ENCODE measurements around the gene ZNF83. TPM values are rescaled to one million over a fixed set of nuclear protein-coding genes. Genes with fewer than 3 reads are reported as not detected.
A peak's percentile ranks its signal among the peaks of the same experiment; 100 is the strongest.

Gene ZNF83
- polyA plus RNA-seq, 12 donors = 26.8 to 107 (median 43.4) TPM; not detected in 1

DNA sequence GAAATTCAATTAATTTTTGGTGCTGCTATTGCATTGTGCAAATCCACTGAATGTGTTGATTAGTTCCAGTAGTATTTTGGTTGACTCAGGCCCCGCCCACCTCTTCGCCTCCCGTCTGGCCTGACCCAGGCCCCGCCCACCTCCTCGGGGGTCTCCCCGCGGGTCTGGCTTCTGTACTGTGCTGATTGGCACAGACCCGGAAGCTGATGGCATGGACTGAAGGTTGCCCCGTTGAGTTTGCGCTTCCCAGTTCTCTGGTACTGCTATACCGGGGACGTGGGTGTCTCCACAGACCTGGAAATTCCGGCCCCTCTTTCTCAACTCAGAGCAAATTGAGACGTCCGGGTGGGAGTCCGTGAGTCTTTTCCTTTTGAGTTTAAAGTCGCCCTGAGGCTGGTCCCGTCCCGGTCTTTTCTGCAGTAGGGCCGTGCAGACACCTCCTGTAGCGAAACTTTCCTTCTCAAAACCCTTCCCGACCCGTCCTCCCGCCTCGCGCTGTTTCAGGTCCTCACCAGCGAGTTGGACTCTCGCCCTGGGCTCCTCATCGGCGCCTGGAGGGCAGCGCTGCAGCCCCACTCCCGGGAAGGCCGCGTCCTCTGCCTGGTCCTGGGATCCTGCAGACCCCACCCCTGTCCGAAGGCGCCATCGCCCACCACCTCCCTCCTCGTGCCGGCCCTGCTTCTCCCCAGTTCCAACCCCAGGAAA, 53.3 kb downstream of the ZNF83 start:
- no peak for DNase-seq

DNA sequence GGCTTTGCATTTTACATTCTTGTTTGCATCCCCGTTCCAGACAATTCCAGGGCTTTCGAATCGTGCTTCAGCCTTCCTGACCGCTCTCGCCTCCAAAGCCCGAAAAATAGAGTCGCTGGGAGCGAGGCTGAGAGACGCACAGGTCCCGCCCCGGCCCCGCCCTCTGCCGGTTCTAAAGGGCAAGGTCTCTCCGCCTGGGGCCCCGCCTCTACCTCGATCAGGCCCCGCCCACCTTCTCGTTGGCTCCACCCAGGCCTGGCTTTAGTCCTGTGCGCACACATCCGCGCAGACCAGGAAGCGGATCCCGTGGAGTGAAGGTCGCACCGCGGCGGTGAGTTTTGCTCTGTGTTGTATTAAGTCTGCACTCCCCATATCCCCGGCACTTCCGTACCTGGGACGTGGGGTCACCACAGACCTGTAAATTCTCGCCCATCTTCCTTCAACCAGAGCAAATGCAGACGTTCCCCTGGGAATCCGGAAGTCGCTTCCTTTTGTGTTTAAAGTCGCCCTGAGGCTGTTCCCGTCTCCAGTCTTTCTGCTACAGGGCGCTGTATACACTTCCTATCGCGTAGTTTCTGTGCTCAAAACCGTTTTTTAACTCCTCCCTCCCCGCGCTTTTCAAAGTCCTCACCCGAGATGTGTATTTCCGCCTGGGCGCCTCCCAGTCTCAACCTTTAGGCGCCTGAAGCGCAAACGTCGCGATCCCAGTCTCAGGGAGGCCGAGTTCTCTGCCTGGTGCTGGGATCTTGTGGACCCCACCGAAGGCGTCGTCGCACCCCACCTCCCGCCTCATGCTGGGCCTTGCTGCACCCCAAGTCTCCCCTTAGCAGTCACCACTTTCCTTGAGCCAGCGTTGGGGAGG, 67.9 kb downstream of the ZNF83 start, which contains the start of gene ZNF701:
Gene ZNF701 (plus strand): TSS at position 288 of the 862 bp plus-strand sequence. CDS start 3,861 bp downstream, outside the sequence.
- peak; percentile 95 for DNase-seq

GRCh38 chr19:52569638-52569999, 68.5 kb downstream of the ZNF83 start:
- DNase-seq = peak; percentile 73

DNA sequence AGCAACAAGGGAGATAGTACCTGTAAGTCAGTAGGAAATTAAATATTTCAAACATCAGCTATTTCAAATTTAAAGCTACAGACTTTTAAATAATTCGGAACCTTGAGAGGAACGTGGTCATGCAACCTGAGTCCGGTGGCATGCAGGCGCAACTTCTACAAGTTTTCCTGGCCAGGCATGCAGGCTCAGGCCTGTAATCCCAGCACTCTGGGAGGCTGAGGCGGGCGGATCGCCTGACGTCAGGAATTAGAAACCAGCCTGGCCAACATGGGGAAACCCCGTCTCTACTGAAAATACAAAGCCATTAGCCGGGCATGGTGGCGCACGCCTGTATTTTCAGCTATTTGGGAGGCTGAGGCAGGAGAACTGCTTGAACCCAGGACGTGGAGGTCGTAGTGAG, 70.2 kb downstream of the ZNF83 start:
- no peak for DNase-seq

DNA sequence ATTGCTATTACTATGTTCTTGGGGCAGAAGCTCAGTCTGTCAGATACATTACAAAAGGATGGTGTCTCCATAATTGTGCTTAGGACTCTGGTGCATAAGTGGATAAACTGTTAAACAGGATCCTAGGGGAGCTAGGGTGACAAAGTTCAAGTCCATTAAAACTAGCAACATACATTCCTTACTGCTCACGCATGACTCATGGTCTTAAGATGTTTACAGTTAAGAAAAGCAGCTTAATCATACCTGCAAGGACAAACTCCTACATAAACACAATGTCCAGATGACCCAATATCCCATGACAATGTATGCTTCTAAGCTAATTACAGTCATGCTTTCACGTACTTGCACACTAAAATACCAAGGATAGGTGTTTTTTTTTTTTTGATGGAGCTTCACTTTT, 71.6 kb downstream of the ZNF83 start:
- no peak for DNase-seq

DNA sequence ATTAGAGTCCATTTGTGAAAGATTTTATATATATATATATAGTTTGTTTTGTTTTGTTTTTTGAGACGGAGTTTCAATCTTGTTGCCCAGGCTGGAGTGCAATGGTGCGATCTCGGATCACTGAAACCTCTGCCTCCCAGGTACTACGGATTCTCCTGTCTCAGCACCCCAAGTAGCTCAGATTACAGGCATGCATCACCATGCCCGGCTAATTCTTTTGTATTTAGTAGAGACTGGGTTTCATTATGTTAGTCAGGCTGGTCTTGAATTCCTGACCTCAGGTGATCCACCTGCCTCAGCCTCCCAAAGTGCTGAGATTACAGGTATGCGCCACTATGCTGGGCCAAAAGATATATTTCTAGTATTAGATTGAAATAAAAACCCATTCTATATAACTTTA, 72.0 kb downstream of the ZNF83 start:
- no peak for DNase-seq

Other genes starting within 250 kb of the ZNF83 start
- 10 to 100 TPM in 11 of 12 donors, not detected in 1; 14.7 to 38.1 (median 22.6) TPM for gene ZNF528, start 240.5 kb downstream of the ZNF83 start, polyA plus RNA-seq (ENCODE audit: insufficient read length in 12 of 12)
- gene ZNF534, start 209.2 kb downstream of the ZNF83 start, polyA plus RNA-seq (ENCODE audit: insufficient read length in 12 of 12) = 1 to 10 TPM in 2 of 12 donors, under 1 TPM in 8, not detected in 2; 0.47 to 1.9 (median 0.76) TPM
- 1 to 10 TPM in 10 of 12 donors, not detected in 2; 2.3 to 5.4 (median 3.1) TPM for gene ZNF578, start 184.8 kb downstream of the ZNF83 start, polyA plus RNA-seq (ENCODE audit: insufficient read length in 12 of 12)
- 10 to 100 TPM in 4 of 12 donors, 1 to 10 TPM in 7, not detected in 1; 5.4 to 34.3 (median 8.7) TPM for gene ZNF808, start 110.7 kb downstream of the ZNF83 start, polyA plus RNA-seq (ENCODE audit: insufficient read length in 12 of 12)
- 10 to 100 TPM in 5 of 12 donors, 1 to 10 TPM in 6, not detected in 1; 7.7 to 15.9 (median 9.4) TPM for gene ZNF701, start 68.1 kb downstream of the ZNF83 start, polyA plus RNA-seq (ENCODE audit: insufficient read length in 12 of 12)
- 10 to 100 TPM in 5 of 12 donors, 1 to 10 TPM in 6, not detected in 1; 6.1 to 26.3 (median 9.6) TPM for gene ZNF611, start 96.7 kb upstream of the ZNF83 start, polyA plus RNA-seq (ENCODE audit: insufficient read length in 12 of 12)
- 10 to 100 TPM in 1 of 12 donors, 1 to 10 TPM in 9, not detected in 2; 2.2 to 13.1 (median 2.8) TPM for gene ZNF600, start 148.4 kb upstream of the ZNF83 start, polyA plus RNA-seq (ENCODE audit: insufficient read length in 12 of 12)
- gene ZNF28, start 183.3 kb upstream of the ZNF83 start, polyA plus RNA-seq (ENCODE audit: insufficient read length in 12 of 12) = 10 to 100 TPM in 5 of 12 donors, 1 to 10 TPM in 6, not detected in 1; 6.2 to 14.7 (median 9.6) TPM
- gene ZNF468, start 219.3 kb upstream of the ZNF83 start, polyA plus RNA-seq (ENCODE audit: insufficient read length in 12 of 12) = 10 to 100 TPM in 11 of 12 donors, not detected in 1; 13.0 to 26.6 (median 19.8) TPM